Neuronal stem cell (in vitro differentiated cells): ENCODE measurements around the gene ADIPOR2.
A peak's percentile ranks its signal among the peaks of the same experiment; 100 is the strongest.

Source experiments
- DNase-seq: peaks from one replicate; pipeline ENCODE4 v3.0.0-alpha.2; 2013; ENCODE audit warnings: low spot score
- H2AFZ ChIP-seq: one replicate; pipeline ENCODE4 v1.6.1; 2013; ENCODE audit warnings: mild to moderate bottlenecking, low read length, inconsistent platforms
- H2AK5ac ChIP-seq: 2 replicates; pipeline ENCODE4 v1.6.1; 2013; ENCODE audit warnings: low read depth, mild to moderate bottlenecking, inconsistent platforms, low read length, moderate library complexity, mixed read lengths
- H2BK120ac ChIP-seq: 2 replicates; pipeline ENCODE4 v1.6.1; 2013; ENCODE audit warnings: low read depth, mild to moderate bottlenecking, inconsistent platforms, low read length, moderate library complexity, mixed read lengths
- H2BK12ac ChIP-seq: one replicate; pipeline ENCODE4 v1.6.1; 2013; ENCODE audit warnings: low read length, inconsistent platforms
- H2BK15ac ChIP-seq: 2 replicates; pipeline ENCODE4 v1.6.1; 2013; ENCODE audit warnings: mild to moderate bottlenecking, low read length, inconsistent platforms, mixed read lengths
- H2BK5ac ChIP-seq: one replicate; pipeline ENCODE4 v1.6.1; 2013; ENCODE audit warnings: inconsistent platforms, mild to moderate bottlenecking, low read length, moderate library complexity
- H3K14ac ChIP-seq: one replicate; pipeline ENCODE4 v1.6.1; 2013; ENCODE audit warnings: low read length, inconsistent platforms
- H3K18ac ChIP-seq: 2 replicates; pipeline ENCODE4 v1.6.1; 2013; ENCODE audit warnings: low read length, inconsistent platforms
- H3K23ac ChIP-seq: 2 replicates; pipeline ENCODE4 v1.6.1; 2013; ENCODE audit warnings: low read depth, mild to moderate bottlenecking, mixed read lengths, low read length, inconsistent platforms; ENCODE audit not compliant: poor library complexity
- H3K27ac ChIP-seq: replicated peaks from 3 replicates; pipeline ENCODE4 v1.5.1; 2013; ENCODE audit warnings: low read length, inconsistent platforms
- H3K27me3 ChIP-seq, 3 experiments: 2 replicates each; pipeline ENCODE4 v1.6.1; 2013; ENCODE audit warnings: low read length in 3 of 3, mild to moderate bottlenecking in 2 of 3, inconsistent platforms in 1 of 3, low read depth in 1 of 3, mixed read lengths in 1 of 3, moderate library complexity in 1 of 3; ENCODE audit not compliant: control insufficient read depth in 3 of 3, insufficient read depth in 3 of 3
- H3K36me3 ChIP-seq, 2 donors: replicated peaks in 1 of 2; 2 replicates each; pipeline ENCODE4 v1.6.1; 2013; ENCODE audit warnings: low read length in 2 of 2; ENCODE audit not compliant: control insufficient read depth in 2 of 2, insufficient read depth in 2 of 2
- H3K4ac ChIP-seq: 2 replicates; pipeline ENCODE4 v1.6.1; 2013; ENCODE audit warnings: inconsistent platforms, mild to moderate bottlenecking, low read length, moderate library complexity
- H3K4me1 ChIP-seq, 2 donors: 1 replicate in 1 of 2; 2 replicates in 1 of 2; pipeline ENCODE4 v1.6.1; 2013; ENCODE audit warnings: low read length in 2 of 2, low read depth in 1 of 2; ENCODE audit not compliant: control insufficient read depth in 2 of 2, insufficient read depth in 1 of 2
- H3K4me2 ChIP-seq: one replicate; pipeline ENCODE4 v1.6.1; 2013; ENCODE audit warnings: mild to moderate bottlenecking, low read length, inconsistent platforms; ENCODE audit not compliant: insufficient read depth, poor library complexity, severe bottlenecking
- H3K4me3 ChIP-seq, 2 donors: 2 replicates each; pipeline ENCODE4 v1.5.1; 2013; ENCODE audit warnings: low read length in 2 of 2, mild to moderate bottlenecking in 2 of 2, inconsistent platforms in 1 of 2, moderate library complexity in 1 of 2
- H3K79me1 ChIP-seq: one replicate; pipeline ENCODE4 v1.6.1; 2013; ENCODE audit warnings: low read depth, mild to moderate bottlenecking, inconsistent platforms, low read length, moderate library complexity
- H3K9ac ChIP-seq: one replicate; pipeline ENCODE4 v1.6.1; 2013; ENCODE audit warnings: mild to moderate bottlenecking, low read depth, low read length, inconsistent platforms; ENCODE audit not compliant: poor library complexity
- H3K9me3 ChIP-seq, 2 donors: replicated peaks in 1 of 2; 2 replicates each; pipeline versions ENCODE3 to v1.6.1; 2013; ENCODE audit warnings: low read length in 2 of 2, mild to moderate bottlenecking in 2 of 2, inconsistent platforms in 1 of 2, low read depth in 1 of 2, mixed read lengths in 1 of 2, moderate library complexity in 1 of 2; ENCODE audit not compliant: control insufficient read depth in 2 of 2, insufficient read depth in 1 of 2
- H4K8ac ChIP-seq: one replicate; pipeline ENCODE4 v1.6.1; 2013; ENCODE audit warnings: low read depth, mild to moderate bottlenecking, inconsistent platforms, low read length, moderate library complexity
- H4K91ac ChIP-seq: one replicate; pipeline ENCODE4 v1.6.1; 2013; ENCODE audit warnings: low read length, low read depth, mild to moderate bottlenecking, inconsistent platforms; ENCODE audit not compliant: poor library complexity
- WGBS, 2 donors: extraction: QIAGEN DNeasy Blood & Tissue Kit; methylation state at CpG; one replicate each; pipeline ENCODE4 v1.1.7; 2013; ENCODE audit warnings: missing lambda C conversion rate in 2 of 2, mixed read lengths in 1 of 2; ENCODE audit not compliant: insufficient read length in 2 of 2, insufficient replicate concordance in 1 of 2; ENCODE audit errors: extremely low coverage in 2 of 2; 5-methylcytosine and 5-hydroxymethylcytosine counted together

ADIPOR2 gene

DNA sequence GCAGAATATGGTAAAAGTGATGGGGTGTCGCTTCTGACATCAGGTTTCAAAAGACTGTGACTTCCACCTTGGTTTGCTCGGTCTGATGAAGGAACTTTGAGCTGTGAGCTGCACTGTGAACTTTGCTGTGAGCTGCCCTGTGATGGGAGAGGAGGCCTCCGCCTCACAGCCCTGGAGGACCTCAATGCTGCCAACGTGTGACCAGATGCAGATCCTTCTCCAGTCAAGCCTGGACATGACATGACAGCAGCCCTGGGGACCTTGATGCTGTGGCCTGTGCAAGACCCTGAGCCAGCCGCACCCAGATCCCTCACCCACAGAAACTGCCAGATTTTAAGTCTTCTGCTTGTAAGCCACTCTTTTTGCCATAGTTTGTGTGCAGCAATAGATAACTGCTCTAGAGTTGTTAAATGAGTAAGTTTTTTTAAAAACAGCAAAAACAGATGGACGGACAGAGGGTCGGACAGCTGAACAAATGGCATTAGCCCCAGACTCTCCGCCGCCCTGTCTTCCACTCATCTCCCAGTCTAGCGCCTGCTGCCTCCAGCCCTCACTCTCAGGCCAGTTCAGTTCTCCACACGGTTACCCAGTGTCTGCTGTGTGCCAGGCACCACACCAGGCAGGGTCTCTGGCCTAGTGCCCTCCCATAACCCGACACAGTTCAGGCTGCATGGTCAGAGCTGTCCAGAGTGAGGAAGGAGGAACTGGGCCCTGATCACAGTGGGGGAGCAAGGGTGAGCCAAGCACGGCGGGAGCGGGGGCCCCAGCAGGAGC, 116.4 kb downstream of the ADIPOR2 start:
- Histone ChIP-seq H3K9me3 (peaks cover 2 to 4% of the 10 kb centered on the region in 2 donors), H2BK15ac (peak overlapping the region; percentile 63), H3K79me1 (peaks cover 2% of the 10 kb centered on the region), H3K14ac (no peak overlapping the region), H4K91ac (no peak overlapping the region), H2AK5ac (no peak overlapping the region), H3K36me3 (no peaks in the 10 kb centered on the region), H3K27me3 (no peaks in the 10 kb centered on the region), H4K8ac (no peak overlapping the region), H2AFZ (no peak overlapping the region), H3K4me1 (peaks cover 3 to 4% of the 10 kb centered on the region in 2 donors), H3K4me2 (no peak overlapping the region), H3K27ac (no peak overlapping the region), H3K9ac (no peak overlapping the region), H2BK5ac (no peak overlapping the region), H2BK12ac (no peak overlapping the region), H3K23ac (peak overlapping the region; percentile 23), H2BK120ac (no peak overlapping the region), H3K4me3 (no peak overlapping the region), H3K18ac (no peak overlapping the region), H3K4ac (no peak overlapping the region)
- no CpG with 5 or more reads among the region's 15 CpGs for WGBS, 2 donors
- DNase-seq: no peak

DNA sequence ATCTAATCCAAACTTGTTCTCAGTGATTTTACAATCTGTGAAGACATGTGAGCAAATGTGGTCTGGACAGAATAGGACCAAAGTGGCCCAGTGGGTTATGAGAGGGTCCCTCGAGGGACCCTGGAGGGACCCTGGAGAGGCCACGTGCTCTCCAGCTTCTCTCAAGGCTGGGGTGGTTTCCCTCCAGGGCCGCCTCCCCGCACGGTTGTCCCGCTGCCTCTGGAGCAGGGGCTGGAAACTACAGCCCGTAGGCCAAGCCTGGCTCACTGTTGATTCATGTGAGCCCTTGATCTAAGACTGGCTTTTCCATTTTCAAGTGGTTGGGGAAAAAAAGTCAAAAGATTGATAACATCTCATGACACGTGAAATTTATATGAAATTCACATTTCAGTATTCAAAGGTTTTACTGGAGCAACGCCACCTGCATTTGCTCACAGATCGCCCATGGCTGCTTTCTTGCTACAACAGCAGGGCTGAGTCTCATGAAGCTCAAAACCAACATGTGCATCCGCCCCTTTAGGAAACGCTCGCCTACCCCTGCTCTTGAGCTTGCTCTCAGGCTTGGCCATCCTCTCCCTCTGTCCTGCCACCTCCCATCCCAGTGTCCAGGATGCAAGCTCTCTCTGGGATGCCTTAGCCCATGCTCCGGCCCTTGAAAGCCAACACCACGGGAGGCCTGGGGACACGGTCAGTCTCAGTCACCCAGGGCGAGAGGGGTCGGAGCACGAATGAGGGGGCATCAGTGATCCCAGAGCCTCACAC, 117.3 kb downstream of the ADIPOR2 start:
- no peak for DNase-seq
- H3K36me3 ChIP-seq: no peaks in the 10 kb centered on the region
- WGBS, 2 donors: no CpG with 5 or more reads among the region's 19 CpGs

DNA sequence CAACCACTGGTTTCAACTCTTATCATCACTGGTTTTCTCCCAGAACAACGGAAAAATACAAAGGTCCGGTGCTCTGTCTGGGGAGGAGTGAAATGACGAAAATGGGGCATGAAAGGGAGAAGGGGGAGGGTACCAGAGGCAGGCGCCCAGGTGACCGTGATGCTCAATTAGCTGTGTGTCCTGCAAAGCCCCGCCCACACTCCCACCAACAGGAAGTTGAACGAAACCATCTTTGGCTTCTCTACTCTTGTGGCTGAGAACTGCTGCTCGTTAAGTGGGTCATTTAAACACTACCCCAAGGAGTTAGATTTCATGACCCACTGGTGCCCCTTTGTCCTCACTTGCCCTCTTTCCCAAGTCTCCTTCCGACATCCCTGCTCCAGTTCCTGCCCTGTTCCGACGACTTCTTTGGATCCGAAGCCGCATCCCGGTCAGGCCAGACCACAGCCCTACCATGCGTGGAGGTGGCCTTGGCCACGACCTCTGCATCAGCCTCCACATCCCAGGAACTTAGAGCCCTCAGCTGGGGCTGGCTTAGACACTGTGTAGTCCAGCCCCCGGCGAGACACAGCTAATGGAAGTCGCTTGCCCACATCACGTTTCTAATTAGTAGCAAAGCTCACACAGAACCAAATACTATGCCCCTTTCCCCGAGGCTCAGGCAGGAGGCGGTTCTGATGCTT, 118.1 kb downstream of the ADIPOR2 start:
- H3K9me3 ChIP-seq: peaks cover 2 to 4% of the 10 kb centered on the region in 2 donors
- no peak overlapping the region for H3K9ac ChIP-seq
- no peak overlapping the region for H2AFZ ChIP-seq
- H2BK15ac ChIP-seq: no peak overlapping the region
- peaks cover 0 to under 1% (median 0%) of the 10 kb centered on the region in 3 experiments for H3K27me3 ChIP-seq
- H2BK120ac ChIP-seq: no peak overlapping the region
- no peak overlapping the region for H3K4ac ChIP-seq
- no peak overlapping the region for H3K27ac ChIP-seq
- WGBS, 2 donors: no CpG with 5 or more reads among the region's 22 CpGs
- no peak for DNase-seq
- H4K91ac ChIP-seq: no peak overlapping the region
- no peak overlapping the region for H2BK5ac ChIP-seq
- H3K14ac ChIP-seq: no peak overlapping the region
- H3K23ac ChIP-seq: no peak overlapping the region
- H2BK12ac ChIP-seq: no peak overlapping the region
- H3K79me1 ChIP-seq: peaks cover 2% of the 10 kb centered on the region
- H3K4me3 ChIP-seq: no peak overlapping the region
- peaks cover 3 to 4% of the 10 kb centered on the region in 2 donors for H3K4me1 ChIP-seq
- no peak overlapping the region for H4K8ac ChIP-seq
- H3K4me2 ChIP-seq: no peak overlapping the region
- no peaks in the 10 kb centered on the region for H3K36me3 ChIP-seq
- peak overlapping the region; percentile 31 for H3K18ac ChIP-seq
- no peak overlapping the region for H2AK5ac ChIP-seq

More for the DNA sequence above, 117.3 kb downstream of the ADIPOR2 start:
- no peak overlapping the region for H2AFZ ChIP-seq
- no peak overlapping the region for H3K18ac ChIP-seq
- H2BK15ac ChIP-seq: no peak overlapping the region
- H3K27me3 ChIP-seq: no peaks in the 10 kb centered on the region
- H3K27ac ChIP-seq: no peak overlapping the region
- H3K4me2 ChIP-seq: no peak overlapping the region
- H3K9ac ChIP-seq: no peak overlapping the region
- H3K4ac ChIP-seq: no peak overlapping the region
- H3K23ac ChIP-seq: no peak overlapping the region
- no peak overlapping the region for H3K14ac ChIP-seq
- no peak overlapping the region for H2BK120ac ChIP-seq
- H2BK12ac ChIP-seq: no peak overlapping the region
- H4K8ac ChIP-seq: no peak overlapping the region
- no peak overlapping the region for H2BK5ac ChIP-seq
- H3K4me3 ChIP-seq: no peak overlapping the region
- peaks cover 2% of the 10 kb centered on the region for H3K79me1 ChIP-seq
- peaks cover 3 to 4% of the 10 kb centered on the region in 2 donors for H3K4me1 ChIP-seq
- H3K9me3 ChIP-seq: peaks cover 2 to 4% of the 10 kb centered on the region in 2 donors
- no peak overlapping the region for H4K91ac ChIP-seq
- no peak overlapping the region for H2AK5ac ChIP-seq
